ENCODE measurements around the gene DMC1.

GRCh38 chr22:38494498-38494897 lies 75.5 kb downstream of the DMC1 start:
- TF ChIP-seq CTCF (IDR thresholded peaks at IDR 0.05): no peak
- TF ChIP-seq EP300 (IDR thresholded peaks at IDR 0.05): no peak

Measured in ovary (tissue), 3 donors.